Skeletal muscle cell (primary cell): ENCODE measurements around the gene CDK3.
"Not testable (repeated sequence)": the region's sequence is repeated elsewhere in the genome, so short reads cannot be mapped to it uniquely, and the experiment has no call there.

ENCODE experiments used
- DNase-seq: peaks from one replicate; pipeline ENCODE4 v3.0.0-alpha.2; 2010; ENCODE audit warnings: low read depth
- H3K4me3 ChIP-seq: 2 replicates; pipeline ENCODE4 v1.5.1; 2011; ENCODE audit warnings: low read depth, mild to moderate bottlenecking, control low read depth, low read length, moderate library complexity

Gene CDK3

DNA sequence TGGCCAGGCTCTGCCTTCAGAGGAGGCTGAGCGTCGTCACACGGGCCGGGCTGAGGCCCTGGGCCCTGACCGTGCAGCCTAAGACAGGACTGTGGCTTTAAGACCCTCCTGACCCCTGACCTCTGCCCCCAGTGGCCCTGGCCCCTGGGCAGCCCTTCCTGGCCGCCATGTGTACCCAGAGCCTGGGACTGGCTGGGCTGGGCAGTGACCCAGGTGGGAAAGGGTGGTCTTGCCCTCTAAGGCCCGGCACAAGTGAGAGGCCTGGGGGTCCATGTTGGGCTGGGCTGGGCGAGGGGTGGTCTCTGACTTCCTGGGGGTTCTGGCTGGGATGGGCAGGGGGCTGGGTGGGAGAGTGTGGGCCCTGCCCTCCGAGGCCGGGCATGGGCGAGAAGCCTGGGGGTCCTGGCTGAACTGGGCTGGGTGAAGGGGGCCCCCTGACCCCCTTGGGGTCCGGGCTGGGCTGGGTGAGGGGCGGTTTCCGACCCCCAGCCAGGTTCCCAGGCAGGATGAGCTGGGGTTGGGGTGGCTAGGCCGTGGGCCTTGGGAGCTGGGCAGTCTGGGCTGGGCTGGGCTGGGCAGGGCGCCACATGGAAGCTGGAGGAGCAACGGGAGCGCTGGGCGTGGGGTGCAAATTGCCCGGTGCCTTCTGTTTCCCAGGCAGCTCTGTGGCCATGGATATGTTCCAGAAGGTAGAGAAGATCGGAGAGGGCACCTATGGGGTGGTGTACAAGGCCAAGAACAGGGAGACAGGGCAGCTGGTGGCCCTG, at the start of gene CDK3:
Gene CDK3, plus strand, starts transcription at position 101 of the 767 bp plus-strand sequence. Its CDS starts 571 bp downstream, at position 672.
- no peak within 1 kb of the TSS for H3K4me3 ChIP-seq
- DNase-seq = no peak

DNA sequence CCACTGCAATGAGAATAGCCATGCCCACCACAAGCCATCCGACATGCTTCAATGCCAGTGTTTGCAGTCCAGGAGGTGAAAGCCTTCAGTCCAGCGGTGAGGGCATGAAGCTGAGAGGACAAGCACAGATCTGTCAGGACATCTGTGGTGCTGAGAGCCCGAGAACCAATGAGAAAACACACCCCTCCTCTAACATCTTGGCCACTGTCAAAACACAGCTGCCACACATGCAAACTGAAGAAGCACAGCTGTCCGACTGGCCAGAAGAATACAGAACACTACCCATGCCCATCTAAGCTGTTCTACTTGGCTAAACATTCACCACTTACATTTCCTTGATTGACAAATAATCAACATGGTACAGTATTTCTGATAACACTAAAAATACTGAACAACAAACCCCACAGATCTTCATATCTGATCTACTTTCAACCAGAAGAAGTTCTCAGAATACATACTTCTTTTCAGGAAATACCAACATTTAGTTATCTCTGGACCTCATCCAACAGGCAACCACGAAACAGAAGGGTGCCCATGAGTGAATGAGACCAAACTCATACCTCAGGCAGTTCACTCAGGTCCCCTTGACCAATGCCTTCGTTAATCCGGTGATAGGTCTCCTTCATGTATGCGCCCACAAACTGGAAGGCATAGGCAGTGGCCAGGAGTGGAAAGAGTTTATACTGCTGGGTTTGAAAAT, 49.6 kb upstream of the CDK3 start:
- DNase-seq = peak; percentile 16
- H3K4me3 ChIP-seq = no peak overlapping the region

DNA sequence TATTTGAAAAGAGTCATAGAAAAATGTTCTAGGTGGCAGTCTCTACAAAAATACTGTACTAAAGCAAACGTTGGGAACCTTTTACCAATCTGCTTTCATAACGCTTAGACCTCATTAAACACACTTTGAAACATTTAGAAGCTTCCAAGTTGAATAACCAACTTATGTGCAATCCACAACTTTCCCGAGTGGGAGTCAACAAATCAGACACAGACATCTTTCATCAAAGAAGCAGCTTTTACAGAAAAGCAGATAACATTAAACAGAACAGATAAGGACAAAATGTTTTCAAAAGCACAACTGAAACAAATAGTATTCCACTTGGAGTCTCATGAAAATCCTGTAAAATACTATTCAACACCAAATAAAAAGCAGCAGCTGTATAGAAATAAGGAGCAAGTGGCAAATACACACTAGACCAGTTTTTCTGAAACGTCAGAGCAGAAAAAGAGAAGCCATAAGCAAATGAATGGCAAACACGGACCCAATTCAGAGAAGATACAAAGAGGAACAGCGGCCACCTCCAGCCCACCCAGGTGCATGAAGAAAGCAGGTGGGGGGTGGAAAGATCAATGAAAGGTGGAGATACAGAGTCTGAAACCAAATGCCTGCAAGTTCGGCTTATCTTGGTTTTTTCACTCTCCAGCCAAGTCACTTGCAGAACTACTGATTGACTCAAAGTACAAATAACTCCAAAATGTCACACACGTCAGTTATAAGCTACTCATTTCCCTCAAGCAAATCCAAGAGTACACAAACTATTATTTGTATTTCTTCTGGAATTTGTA, 41.4 kb upstream of the CDK3 start:
- DNase-seq = no peak
- H3K4me3 ChIP-seq = no peak overlapping the region

DNA sequence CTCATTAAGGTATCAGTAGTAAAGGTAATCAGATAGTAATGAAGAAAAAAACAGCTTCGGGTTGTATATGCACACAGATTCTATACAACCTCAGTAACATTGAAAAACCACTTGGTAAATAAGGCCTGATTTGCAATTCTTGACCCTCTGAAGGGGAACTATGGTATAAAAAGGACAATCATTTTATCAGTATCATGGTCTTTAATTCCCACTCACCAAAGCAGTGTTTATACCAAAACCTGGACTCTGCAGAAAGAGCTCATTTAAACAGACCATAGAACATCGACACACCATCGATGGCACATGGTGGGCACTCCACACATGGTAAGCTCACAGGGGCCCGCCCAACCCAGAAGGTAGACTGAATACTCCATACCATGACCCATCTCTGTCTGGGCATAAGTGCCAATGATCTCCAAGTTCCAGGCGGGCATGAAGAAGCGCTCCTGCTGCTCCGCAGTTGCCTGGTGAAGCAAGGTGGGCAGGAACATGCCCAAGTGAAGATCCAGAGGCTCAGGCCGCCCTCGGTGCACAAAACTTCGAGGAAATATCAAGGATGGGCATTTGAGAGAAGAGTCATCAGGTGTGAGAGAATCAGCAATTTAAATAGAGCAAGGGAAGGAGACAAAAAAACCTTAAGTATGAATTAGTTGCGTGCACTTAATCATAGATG, 40.7 kb upstream of the CDK3 start:
- DNase-seq = no peak
- H3K4me3 ChIP-seq = no peak overlapping the region

DNA sequence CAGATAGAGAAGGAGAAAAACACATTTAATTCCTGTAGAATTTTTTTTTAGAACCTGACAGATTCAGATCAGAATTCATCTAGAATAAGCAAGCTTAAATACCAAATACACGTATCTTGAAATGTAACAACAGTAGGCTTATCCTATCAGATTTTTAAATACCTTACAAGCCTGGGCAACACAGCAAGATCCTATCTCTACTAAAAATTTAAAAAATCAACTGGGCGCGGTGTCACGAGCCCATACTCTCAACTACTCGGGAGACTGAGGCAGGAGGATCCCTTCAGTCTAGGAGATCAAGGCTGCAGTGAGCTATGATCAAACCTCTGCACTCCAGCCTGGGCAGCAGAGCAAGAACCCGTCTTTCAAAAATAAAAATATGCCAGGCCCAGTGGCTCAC, 35.2 kb upstream of the CDK3 start:
- no peak for DNase-seq
- H3K4me3 ChIP-seq = no peak overlapping the region

DNA sequence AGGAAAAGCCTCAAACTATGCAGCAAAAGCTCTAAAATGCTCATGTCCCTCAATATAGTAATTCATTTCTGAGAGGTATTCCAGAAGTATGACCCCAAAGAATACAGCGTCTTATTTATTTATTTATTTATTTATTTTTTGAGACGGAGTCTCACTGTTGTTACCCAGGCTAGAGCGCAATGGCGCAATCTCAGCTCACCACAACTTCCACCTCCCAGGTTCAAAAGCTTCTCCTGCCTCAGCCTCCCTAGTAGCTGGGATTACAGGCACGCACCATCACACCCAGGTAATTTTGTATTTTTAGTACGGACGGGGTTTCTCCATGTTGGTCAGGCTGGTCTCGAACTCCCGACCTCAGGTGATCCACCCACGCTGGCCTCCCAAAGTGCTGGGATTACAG, 31.6 kb upstream of the CDK3 start:
- DNase-seq = not testable (repeated sequence)

DNA sequence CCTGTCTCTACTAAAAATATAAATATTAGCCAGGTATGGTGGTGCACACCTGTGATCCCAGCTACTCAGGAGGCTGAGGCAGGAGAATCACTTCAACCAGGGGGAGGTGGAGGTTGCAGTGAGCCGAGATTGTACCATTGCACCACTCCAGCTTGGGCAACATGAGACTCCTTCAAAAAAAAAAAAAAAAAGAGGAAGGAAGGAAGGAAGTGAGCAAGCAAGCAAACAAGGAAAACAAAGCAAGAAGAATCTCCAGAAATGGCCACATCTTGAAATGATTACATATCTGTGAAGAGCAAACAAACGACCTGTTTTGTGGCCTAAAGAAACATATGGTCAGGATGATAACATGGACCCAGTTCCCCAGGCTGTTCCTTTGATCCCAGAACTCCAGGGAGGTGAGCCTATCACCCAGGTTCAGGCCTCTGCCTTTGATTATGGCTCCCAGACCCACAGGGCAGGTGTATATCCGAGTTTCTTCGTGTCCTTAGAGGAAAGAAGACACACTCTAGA, 30.6 kb upstream of the CDK3 start:
- H3K4me3 ChIP-seq = no peak overlapping the region
- no peak for DNase-seq

More for the DNA sequence above, 31.6 kb upstream of the CDK3 start:
- not testable (repeated sequence) for H3K4me3 ChIP-seq

DNA sequence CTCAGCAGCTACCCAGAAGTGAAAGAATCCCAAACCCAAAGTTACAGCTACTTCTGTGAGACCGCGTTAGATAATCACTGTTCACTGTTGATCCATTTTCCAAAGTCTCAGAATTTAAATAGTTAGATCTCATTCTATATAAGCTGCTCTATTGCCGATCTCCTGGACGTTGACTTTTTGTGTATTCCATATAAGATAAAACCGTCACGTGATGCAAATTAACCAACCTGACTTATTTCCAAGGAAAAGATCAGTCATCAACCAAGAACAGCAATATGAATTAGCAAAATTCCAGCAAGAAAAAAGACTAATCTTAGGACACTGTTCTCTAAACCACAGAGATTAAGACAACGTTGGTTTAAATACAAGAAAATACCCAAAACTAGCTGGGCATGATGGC, 30.0 kb upstream of the CDK3 start:
- DNase-seq = no peak
- no peak overlapping the region for H3K4me3 ChIP-seq

DNA sequence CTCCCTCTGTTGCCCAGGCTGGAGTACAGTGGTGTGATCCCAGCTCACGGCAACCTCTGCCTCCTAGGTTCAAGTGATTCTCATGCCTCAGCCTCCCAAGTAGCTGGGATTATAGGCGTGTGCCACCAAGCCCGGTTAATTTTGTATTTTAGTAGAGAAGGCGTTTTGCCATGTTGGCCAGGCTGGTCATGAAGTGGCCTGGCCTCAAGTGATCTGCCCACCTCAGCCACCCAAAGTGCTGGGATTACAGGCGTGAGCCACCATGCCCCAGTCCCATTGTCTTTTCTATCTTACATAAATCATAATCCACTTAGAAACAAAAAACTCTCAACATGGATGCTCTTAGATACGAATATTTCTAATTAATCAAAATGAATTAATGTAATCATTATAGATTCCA, 25.5 kb upstream of the CDK3 start:
- DNase-seq, H3K4me3 ChIP-seq: not testable (repeated sequence)

DNA sequence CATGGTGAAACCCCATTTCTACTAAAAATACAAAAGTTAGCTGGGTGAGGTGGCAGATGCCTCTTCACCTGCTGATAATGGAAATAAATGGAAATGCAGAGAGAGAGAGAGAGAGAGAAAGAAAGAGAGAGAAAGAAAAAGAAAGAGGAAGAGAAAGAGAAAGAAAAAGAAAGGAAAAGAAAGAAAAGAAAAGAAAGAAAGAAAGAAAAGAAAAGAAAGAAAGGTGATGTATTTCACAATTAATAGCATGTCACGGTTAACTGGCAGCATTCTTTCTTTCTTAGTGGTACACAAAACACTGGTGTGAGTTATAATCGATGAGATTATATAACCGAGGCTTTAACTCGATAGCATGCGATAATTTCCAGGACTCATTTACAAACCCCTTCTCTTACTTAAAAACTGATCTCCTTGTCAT, 24.9 kb upstream of the CDK3 start:
- no peak overlapping the region for H3K4me3 ChIP-seq
- DNase-seq = no peak

DNA sequence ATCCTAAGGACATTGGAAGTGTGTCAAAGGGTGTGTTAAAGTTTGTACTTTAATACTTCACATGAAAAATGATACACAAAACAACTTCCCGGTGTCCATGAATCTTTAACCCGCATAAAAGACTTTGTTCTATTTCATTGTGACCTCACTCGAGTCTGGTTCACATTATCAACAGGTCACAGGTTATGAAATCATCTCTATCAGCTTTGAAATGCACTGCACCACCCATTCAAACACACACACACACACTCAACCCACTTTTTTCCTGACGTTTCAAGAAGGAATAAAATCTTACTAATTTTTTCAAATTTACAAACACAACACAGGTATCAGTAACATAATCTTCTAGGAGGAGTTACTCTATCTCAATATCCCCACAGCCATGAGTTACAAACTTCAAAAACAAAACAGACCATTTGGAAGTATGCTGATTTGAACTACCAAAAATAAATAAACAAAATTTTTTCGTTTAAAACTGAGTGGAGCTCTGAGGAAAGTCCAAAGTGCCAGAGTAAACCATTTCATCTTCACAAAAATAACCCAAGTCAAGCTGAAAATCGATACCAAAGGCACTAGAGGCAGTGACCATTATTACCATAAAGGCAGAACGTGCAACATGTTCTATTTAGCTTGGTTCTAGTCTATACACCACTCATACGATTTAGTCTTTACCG, 24.3 kb upstream of the CDK3 start:
- H3K4me3 ChIP-seq = no peak overlapping the region
- no peak for DNase-seq

DNA sequence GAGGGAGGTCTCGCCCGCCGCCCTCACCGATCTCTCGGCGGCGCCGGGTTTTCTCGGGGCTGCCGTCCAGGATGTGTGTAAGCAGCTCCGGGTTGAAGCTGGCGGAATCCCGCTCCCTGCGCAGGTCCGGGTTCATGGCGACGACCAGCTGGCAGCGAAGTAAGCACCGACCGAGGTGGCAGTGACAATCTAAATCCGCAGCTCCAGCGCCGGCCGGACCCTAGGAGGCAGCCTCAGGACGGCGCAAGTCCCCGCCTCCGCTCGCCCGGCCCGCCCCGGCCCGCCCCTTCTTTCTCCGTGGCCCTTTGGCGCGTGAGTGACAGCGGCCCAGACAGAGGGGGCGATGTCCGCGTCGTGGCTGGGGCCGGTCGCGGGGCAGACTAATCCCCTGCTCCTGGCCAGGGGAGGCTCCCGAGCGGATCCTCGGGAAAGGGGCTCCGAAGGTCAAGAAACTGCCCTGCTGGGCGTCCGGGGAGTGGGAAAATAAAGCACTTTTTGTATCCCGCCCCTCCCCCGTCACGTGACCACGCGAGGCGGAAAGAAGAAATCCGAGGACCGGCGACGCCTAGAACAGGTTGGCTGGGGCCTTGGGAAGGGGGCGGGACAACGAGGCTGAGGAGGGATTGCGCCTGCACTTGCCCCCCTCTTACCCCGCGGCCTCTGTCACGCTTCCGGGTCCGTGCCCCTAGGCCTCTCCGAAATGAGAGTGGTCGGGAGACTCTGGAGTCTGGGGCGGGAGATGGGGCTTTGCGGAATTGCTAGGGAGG, 21.5 kb upstream of the CDK3 start, which contains the start of the genes ACOX1 and TEN1:
Gene ACOX1, minus strand, starts transcription at position 229 of the 767 bp plus-strand sequence. Its CDS starts 93 bp downstream, at position 136.
Gene TEN1, plus strand, starts transcription at position 303 of the 767 bp plus-strand sequence. CDS start 6,953 bp downstream, outside the sequence.
- peak within 1 kb of the TSS; percentile 86 for H3K4me3 ChIP-seq
- peak; percentile 87 for DNase-seq

DNA sequence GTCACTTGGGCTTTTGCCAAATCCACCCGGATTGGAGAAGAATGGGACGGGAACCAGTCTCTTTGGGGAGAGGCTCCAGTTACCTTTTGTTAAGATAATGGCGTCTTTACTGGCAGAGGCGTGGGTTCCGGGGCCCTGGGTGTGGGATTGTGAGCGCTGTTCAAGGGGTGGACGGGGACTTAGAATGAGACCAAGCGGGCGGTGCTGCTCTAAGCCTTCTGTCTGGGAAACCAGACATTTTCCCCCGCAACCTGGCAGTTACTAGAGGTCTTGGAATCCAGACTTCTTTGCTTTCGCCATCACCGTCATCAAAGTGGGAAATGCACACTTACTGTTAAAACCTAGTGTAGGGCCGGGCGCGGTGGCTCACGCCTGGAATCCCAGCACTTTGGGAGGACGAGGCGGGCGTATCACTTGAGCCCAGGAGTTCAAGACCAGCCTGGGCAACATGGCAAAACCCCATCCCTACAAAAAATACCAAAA, 20.9 kb upstream of the CDK3 start:
- peak; percentile 48 for DNase-seq
- peak overlapping the region; percentile 86 for H3K4me3 ChIP-seq

DNA sequence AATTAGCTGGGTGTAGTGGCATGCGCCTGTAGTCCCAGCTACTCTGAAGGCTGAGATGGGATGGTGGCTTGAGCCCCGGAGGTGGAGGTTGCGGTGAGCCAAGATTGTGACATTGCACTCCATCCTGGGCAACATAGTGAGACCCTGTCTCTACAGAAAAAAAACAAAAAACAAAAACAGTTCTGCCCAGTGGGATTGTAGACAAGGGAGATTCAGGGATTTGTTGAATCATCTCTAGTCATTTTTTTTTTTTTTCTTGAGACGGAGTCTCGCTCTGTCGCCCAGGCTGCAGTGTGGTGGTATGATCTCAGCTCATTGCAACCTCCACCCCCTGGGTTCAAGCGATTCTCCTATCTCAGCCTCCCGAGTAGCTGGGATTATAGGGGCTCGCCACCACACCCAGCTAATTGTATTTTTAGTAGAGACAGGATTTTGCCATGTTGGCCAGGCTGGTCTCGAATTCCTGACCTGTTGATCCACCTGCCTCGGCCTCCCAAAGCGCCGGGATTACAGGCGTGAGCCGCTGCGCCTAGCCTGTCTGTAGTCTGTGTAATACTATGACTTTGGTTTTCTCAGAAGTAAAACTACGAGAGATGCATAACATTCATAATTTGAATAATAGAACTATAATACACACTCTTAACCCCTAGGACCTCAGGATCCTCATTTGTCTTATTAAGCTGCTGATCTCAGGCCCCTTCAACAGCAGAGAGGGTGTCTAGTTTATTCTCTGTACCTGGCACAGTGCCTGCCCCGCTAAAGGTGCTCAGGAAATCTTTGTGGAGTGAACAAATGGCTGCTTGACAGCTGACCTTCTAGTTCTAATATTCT, 20.3 kb upstream of the CDK3 start:
- no peak for DNase-seq
- H3K4me3 ChIP-seq = peak overlapping the region; percentile 86

DNA sequence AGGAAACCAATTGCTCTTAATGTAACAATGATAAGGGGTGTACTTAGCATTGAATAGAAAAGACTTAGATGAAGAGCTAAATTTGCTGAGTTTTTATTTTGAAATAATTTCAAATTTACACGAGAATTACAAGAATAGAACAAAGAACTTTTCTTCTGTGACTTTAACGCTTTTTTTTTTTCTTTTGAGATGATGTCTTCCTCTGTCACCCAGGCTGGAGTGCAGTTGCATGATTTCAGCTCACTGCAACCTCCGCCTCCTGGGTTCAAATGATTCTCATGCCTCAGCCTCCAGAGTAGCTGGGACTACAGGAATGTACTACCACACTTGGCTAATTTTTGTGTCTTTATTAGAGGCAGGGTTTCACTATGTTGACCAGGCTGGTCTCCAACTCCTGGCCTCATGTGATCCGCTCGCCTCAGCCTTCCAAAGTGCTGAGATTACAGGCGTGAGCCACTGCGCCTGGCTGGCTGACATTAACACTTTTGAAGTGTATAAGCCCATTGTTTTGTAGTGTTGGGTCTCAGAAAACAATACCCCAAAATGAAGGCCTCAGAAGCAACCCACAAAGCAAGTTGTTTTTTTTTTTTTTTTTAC, 19.5 kb upstream of the CDK3 start:
- no peak for DNase-seq
- no peak overlapping the region for H3K4me3 ChIP-seq

DNA sequence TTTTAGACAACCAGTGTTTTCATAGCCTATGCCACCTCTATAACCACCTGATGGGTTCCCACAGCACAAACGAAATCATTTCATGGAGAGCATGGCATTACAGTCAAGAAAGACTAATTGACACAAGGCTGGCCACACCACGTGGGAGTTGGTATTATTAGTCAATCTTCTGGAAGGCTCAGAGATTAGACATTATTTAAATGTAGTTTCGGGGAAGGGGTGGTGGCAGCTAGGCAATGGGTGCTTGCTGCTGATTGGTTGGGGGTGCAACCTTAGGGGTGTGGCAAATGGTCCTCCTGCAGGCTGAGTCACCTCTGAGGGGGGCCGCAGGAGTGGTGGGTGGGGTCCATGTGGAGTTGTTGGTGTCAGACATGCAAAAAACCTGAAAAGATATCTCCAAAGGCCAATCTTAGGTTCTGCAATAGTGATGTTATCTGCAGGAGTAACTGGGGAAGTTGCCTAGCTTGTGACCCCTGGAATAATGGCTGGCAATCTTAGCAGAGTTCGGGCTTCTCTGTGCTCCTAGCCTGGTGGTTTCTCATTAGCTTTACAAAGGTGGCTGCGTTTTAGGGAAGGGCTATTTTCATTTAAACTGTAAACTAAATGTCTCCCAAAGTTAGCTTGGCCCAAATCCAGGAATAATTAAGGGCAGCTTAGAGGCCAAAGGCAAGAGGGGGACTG, 17.0 kb upstream of the CDK3 start:
- no peak for DNase-seq
- no peak overlapping the region for H3K4me3 ChIP-seq
